Activated CD4-positive, alpha-beta T cell treated with anti-CD3 and anti-CD28 coated beads for 36 hours (primary cell): ENCODE results near the gene PRPSAP1. TPM values are rescaled to one million over a fixed set of nuclear protein-coding genes. Genes with fewer than 3 reads are reported as not detected.
A peak's percentile ranks its signal among the peaks of the same experiment; 100 is the strongest.
"Not testable (repeated sequence)": the region's sequence is repeated elsewhere in the genome, so short reads cannot be mapped to it uniquely, and the experiment has no call there.

ENCODE experiments used
- ATAC-seq: fragments of 200-7000 bp; cut with Tn5 transposase; one replicate; pipeline ENCODE4 v1.10.0; 2021; ENCODE audit warnings: mild to moderate bottlenecking, moderate library complexity
- CTCF ChIA-PET: fragments of 350-600 bp; sonication (Branson Sonifier 250); formaldehyde crosslinking; loops from one replicate; lab custom pipeline; 2021; ENCODE audit warnings: antibody characterized with exemption; lab: Charles Lee
- POLR2A ChIA-PET: fragments of 350-600 bp; sonication (Branson Sonifier 250); formaldehyde crosslinking; loops from one replicate; lab custom pipeline; 2021; ENCODE audit warnings: antibody characterized with exemption, inconsistent platforms; lab: Charles Lee
- DNase-seq: peaks from one replicate; pipeline ENCODE4 v3.0.0-alpha.2; 2020
- H3K27ac Mint-ChIP-seq: one replicate; pipeline ENCODE4 v1.8.0; 2021; ENCODE audit warnings: mixed read lengths
- H3K27me3 Mint-ChIP-seq: one replicate; pipeline ENCODE4 v1.8.0; 2021; ENCODE audit warnings: mixed read lengths
- H3K36me3 Mint-ChIP-seq: one replicate; pipeline ENCODE4 v1.8.0; 2021; ENCODE audit warnings: low read depth, mixed read lengths
- H3K4me1 Mint-ChIP-seq: one replicate; pipeline ENCODE4 v1.8.0; 2021; ENCODE audit warnings: mixed read lengths
- H3K4me3 Mint-ChIP-seq: one replicate; pipeline ENCODE4 v1.8.0; 2021; ENCODE audit warnings: mild to moderate bottlenecking, moderate library complexity, mixed read lengths
- H3K9me3 Mint-ChIP-seq: one replicate; pipeline ENCODE4 v1.8.0; 2021; ENCODE audit warnings: low read depth, mixed read lengths
- intact Hi-C, 2 experiments: fragments of 100-400 bp; cut with DNase I in 1 of 2; cut with micrococcal nuclease in 1 of 2; formaldehyde crosslinking; loops; one replicate each; pipeline versions ENCODE4 v1.14.2 to v1.15.1; 2022 to 2024; cut with DNase I, micrococcal nuclease
- total RNA-seq, 2 experiments: library from RNA; stranded (reverse); gene quantifications; one replicate each; pipeline ENCODE4 v1.2.3, GENCODE V29; 2021

The PRPSAP1 gene
- total RNA-seq, 2 experiments from 2014 or later: 26.7 to 34.9 TPM

DNA sequence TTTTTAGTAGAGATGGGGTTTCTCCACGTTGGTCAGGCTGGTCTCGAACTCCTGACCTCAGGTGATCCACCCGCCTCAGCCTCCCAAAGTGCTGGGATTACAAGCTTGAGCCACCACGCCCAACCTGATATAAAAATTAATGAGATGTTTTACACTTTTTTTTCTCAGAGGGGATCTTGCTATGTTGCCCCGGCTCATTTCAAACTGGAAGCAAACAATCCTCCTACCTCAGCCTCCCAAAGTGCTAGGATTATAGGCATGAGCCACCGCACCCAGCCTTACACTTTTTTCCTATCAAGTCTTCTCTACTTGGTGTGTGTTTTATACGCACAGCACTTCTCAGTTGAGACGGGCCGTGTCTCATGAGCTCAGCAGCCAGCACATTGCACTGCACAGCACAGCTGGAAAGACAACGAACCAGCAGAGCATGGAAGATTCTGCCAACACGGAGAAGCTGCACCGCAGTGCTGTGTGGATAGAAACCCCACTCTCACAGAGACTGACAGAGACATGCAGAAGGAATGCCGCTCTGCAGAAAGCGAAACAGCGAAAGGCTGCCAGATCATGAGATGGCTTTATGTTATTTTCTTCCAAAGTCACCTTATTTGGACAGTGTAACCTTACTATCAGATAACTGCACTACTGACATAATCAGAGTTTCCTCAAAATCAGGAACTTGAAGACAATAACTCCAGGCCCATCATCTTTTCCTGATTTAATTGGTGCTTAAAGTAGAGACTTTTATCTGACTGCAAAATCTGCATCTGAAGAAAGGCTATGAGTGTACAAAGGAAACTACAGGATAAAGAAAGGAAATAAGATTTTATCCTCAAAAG is 39.1 kb downstream of the PRPSAP1 start:
- intact Hi-C loops: no loop called here
- Mint-ChIP-seq H3K4me3 (no peak overlapping the region), H3K27ac (no peak overlapping the region), H3K9me3 (no peaks in the 10 kb centered on the region), H3K4me1 (peaks cover 7% of the 10 kb centered on the region), H3K36me3 (peaks cover 12% of the 10 kb centered on the region), H3K27me3 (no peaks in the 10 kb centered on the region)
- CTCF ChIA-PET: interaction anchor here (0.5 to 1.5 kb wide), 3 partner anchors 9 to 72 kb away, joined by 3 to 5 read pairs (median 3); no protein-coding TSS in a partner anchor
- no peak for DNase-seq
- no peak for ATAC-seq
- POLR2A ChIA-PET: no interaction called here

DNA sequence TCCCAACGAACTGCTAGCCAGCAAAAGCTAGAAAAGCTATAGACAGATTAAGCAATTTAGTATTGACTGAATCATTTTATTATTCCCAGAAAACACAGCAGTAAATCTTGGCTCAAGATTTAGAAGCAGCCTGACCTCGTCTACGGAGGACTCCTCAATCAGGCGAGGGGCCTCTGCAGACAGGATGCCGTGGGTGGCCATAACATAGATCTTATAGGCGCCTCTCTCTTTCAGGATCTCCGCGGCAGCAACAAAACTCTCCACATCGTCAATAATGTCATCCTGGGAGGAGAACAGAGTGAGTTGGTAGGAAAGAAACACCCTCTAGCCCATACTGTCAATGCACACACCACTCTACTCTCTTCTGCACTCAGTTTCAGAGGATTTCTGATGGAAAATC is 41.0 kb downstream of the PRPSAP1 start:
- ATAC-seq (no peak), DNase-seq (no peak)
- POLR2A ChIA-PET: no interaction called here
- Mint-ChIP-seq H3K27me3 (no peaks in the 10 kb centered on the region), H3K9me3 (no peaks in the 10 kb centered on the region), H3K36me3 (peaks cover 14% of the 10 kb centered on the region), H3K4me3 (no peak overlapping the region), H3K4me1 (peaks cover 7% of the 10 kb centered on the region), H3K27ac (peak overlapping the region; percentile 17)
- CTCF ChIA-PET: interaction anchor here (1.0 to 1.7 kb wide), 4 partner anchors 9 to 85 kb away, joined by 3 to 5 read pairs (median 4); no protein-coding TSS in a partner anchor
- intact Hi-C loops: no loop called here

DNA sequence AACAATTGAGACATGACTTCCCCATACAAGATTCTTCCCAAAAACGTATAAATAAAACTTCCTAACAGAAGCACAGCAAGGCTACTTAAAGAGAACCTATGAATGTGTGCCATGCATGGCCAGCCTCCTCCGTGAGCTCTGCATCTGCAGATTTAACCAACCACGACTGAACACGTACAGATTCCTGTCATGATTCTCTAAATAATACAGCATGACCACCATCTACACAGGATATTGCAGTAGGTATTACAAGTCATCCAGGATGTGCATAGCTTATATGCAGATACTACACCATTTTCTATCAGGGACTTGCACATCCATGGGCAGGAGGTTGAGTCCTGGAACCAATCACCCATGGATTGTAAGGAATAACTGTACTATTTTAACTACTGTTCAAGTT is 44.3 kb downstream of the PRPSAP1 start:
- no peaks in the 10 kb centered on the region for H3K27me3 Mint-ChIP-seq
- ATAC-seq (no peak), DNase-seq (no peak)
- ChIA-PET POLR2A (no interaction called here), CTCF (interaction anchor here (1.1 to 1.4 kb wide), 3 partner anchors 21 to 88 kb away, joined by 4 to 10 read pairs (median 4); no protein-coding TSS in a partner anchor)
- H3K9me3 Mint-ChIP-seq: no peaks in the 10 kb centered on the region
- no peak overlapping the region for H3K4me3 Mint-ChIP-seq
- intact Hi-C loops: no loop called here
- H3K27ac Mint-ChIP-seq: no peak overlapping the region
- peaks cover 14% of the 10 kb centered on the region for H3K36me3 Mint-ChIP-seq
- peaks cover 4% of the 10 kb centered on the region for H3K4me1 Mint-ChIP-seq

DNA sequence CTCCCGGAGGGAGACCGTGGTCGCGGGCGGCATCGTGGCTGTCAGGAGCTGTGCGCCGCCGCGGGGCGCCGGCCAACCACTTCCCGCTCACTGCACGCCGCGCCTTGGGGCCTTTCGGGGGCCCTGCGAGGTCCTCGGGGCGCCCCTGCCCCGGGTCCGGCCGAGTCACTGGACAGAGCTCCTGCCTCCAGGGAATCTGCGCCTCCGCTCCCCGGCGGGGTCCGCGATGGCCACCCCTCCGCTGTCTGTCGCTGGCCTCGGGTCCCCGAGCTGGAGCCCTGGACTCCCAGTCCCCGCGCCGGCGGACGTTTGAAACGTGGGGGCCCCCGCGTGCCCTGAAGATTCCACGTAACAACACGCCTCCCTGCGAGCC is 45.8 kb downstream of the PRPSAP1 start, which contains the start of gene QRICH2:
Gene QRICH2, minus strand, starts transcription at position 311 of the 373 bp plus-strand sequence. Its CDS starts 278 bp downstream, at position 33.
- ChIA-PET CTCF (interaction anchor here (0.5 to 1.9 kb wide), 5 partner anchors 22 to 100 kb away, joined by 3 to 10 read pairs (median 4); no protein-coding TSS in a partner anchor), POLR2A (no interaction called here)
- DNase-seq: no peak
- intact Hi-C loops: no loop called here
- no peaks in the 10 kb centered on the region for H3K9me3 Mint-ChIP-seq
- H3K27ac Mint-ChIP-seq: no peak within 1 kb of the TSS
- H3K36me3 Mint-ChIP-seq: peaks cover 5% of the 10 kb centered on the region
- ATAC-seq: no peak
- no peak within 1 kb of the TSS for H3K4me3 Mint-ChIP-seq
- H3K4me1 Mint-ChIP-seq: peaks cover 3% of the 10 kb centered on the region
- no peaks in the 10 kb centered on the region for H3K27me3 Mint-ChIP-seq

DNA sequence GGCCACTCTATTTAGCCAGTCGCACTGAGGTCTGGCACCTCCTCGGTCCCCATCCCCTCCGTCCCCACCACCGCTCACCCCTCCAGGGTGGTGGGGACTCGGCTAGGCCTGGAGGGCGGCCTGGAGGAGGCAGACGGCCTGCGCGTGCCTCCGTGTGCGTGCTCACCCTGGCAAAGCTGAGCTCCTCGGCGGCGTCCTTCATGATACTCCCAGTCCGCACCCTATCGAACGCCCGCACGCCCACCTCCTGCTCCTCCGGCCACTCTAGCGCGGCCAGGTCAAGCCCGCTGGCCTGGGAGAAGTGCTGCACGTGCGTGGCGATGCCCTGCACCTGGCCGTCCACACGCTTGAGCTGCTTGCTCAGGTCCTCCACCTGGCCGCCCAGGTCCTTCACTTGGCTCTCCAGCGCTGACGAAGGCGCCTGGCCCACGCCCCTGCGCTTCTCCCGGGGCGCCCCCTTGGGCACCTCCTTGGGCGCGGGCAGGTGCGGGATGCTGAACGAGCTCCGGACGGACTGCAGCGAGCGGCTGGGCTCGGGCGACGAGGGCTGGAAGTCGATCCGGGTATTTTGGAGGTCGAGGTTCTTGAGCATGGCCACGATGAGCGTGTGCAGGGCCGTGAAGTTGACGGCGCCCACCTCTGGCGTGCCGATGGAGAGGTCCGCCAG is 46.3 kb downstream of the PRPSAP1 start:
- intact Hi-C loops: no loop called here
- Mint-ChIP-seq H3K4me3 (no peak overlapping the region), H3K4me1 (no peaks in the 10 kb centered on the region), H3K27me3 (no peaks in the 10 kb centered on the region), H3K27ac (no peak overlapping the region), H3K9me3 (no peaks in the 10 kb centered on the region), H3K36me3 (peaks cover 2% of the 10 kb centered on the region)
- CTCF ChIA-PET: interaction anchor here (0.5 to 1.9 kb wide), 4 partner anchors 27 to 101 kb away, joined by 3 to 10 read pairs (median 5); no protein-coding TSS in a partner anchor
- ATAC-seq: no peak
- DNase-seq: no peak
- POLR2A ChIA-PET: no interaction called here

DNA sequence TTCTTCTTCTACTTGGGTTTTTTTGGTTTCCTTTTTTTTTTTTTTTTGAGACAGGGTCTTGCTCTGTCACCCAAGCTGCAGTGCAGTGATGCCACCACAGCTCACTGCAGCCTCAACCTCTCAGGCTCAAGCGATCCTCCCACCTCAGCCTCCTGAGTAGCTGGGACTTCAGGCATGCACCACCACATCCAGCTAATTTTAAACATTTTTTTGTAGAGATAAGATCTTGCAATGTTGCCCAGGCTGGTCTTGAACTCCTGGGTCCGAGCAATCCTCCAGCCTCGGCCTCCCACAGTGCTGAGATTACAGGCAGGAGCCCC is 48.6 kb downstream of the PRPSAP1 start:
- H3K36me3 Mint-ChIP-seq, ATAC-seq, intact Hi-C loops, H3K4me1 Mint-ChIP-seq, H3K27me3 Mint-ChIP-seq, H3K9me3 Mint-ChIP-seq, POLR2A ChIA-PET, H3K27ac Mint-ChIP-seq, DNase-seq, H3K4me3 Mint-ChIP-seq: not testable (repeated sequence)
- CTCF ChIA-PET: interaction anchor here (0.7 to 7.0 kb wide), 7 partner anchors 26 to 835 kb away, joined by 3 to 89 read pairs (median 4); no protein-coding TSS in a partner anchor

DNA sequence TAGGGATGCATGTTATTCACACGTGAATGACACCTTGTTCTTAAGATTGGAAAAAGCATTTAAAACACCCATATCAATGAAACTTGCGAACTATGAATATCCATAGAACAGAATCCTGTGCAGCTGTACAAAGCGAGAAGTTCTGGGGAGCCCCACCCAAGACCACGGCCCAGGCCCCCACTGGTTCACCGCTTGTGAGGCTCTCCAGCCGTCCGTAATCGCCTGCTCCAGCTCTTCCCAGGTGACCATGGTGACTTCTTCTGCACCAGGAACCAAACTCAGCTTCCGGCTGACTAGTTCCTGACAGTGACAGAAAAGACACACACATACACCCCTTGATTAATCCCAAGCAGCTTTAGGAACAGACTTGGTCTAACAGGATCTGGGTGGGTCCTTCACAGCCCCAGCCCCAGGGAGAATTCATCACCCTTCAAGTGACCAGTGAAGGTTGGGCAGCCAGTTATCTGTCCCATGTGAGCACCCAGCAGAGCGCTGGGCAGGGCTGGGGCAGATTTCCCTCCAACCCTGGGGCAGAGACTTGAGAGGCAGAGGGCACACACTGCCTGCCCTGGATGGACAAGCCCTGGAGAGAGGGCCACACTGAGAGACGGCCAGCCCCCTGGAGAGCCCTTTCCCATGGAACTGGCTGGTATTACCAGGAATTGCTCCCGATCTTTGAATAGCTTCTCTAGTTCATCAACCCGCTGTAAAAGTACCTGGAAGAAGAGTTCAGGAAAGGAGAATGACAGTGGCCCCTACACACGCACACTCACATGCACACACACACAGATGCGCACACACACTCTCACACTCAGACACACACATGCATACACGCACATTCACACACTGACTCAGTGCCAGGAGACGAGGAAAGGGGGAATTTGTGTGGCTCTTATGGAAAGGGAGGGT is 49.2 kb downstream of the PRPSAP1 start:
- DNase-seq: no peak
- no peaks in the 10 kb centered on the region for H3K4me1 Mint-ChIP-seq
- no peak overlapping the region for H3K27ac Mint-ChIP-seq
- H3K27me3 Mint-ChIP-seq: no peaks in the 10 kb centered on the region
- POLR2A ChIA-PET: no interaction called here
- ATAC-seq: no peak
- H3K36me3 Mint-ChIP-seq: peaks cover 2% of the 10 kb centered on the region
- CTCF ChIA-PET: interaction anchor here (0.7 to 7.0 kb wide), 16 partner anchors 8 to 296 kb away, joined by 3 to 89 read pairs (median 4); partner anchors contain the start of gene PRPSAP1
- no peaks in the 10 kb centered on the region for H3K9me3 Mint-ChIP-seq
- no peak overlapping the region for H3K4me3 Mint-ChIP-seq
- intact Hi-C loops: loop anchor here in 1 of 2 experiments (5.0 kb wide), 1 partner anchor 292 kb away; no protein-coding TSS in a partner anchor

DNA sequence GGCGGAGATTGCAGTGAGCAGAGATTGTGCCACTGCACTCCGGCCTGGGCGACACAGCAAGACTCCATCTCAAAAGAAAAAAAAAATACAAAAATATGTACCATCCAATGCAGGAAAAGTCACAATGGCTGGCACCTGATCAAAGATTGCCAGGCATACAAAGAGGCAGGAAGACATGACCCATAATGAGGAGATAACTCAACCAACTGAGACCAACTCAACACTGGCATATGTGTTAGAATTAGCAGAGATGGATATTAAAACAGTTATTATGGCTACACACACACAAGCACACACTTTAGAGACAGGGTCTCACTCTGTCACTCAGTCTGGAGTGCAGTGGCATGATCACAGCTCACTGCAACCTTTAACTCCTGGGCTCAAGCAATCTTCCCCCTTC is 56.3 kb downstream of the PRPSAP1 start:
- ATAC-seq (no peak), DNase-seq (no peak)
- no peak overlapping the region for H3K27ac Mint-ChIP-seq
- no peaks in the 10 kb centered on the region for H3K9me3 Mint-ChIP-seq
- ChIA-PET POLR2A (no interaction called here), CTCF (interaction anchor here (0.6 to 2.0 kb wide), 4 partner anchors 10 to 189 kb away, joined by 3 to 7 read pairs (median 4); no protein-coding TSS in a partner anchor)
- H3K4me3 Mint-ChIP-seq: no peak overlapping the region
- H3K4me1 Mint-ChIP-seq: no peaks in the 10 kb centered on the region
- intact Hi-C loops: loop anchor here in 1 of 2 experiments (5.0 kb wide), 1 partner anchor 175 kb away; no protein-coding TSS in a partner anchor
- no peaks in the 10 kb centered on the region for H3K27me3 Mint-ChIP-seq
- peaks cover 3% of the 10 kb centered on the region for H3K36me3 Mint-ChIP-seq

DNA sequence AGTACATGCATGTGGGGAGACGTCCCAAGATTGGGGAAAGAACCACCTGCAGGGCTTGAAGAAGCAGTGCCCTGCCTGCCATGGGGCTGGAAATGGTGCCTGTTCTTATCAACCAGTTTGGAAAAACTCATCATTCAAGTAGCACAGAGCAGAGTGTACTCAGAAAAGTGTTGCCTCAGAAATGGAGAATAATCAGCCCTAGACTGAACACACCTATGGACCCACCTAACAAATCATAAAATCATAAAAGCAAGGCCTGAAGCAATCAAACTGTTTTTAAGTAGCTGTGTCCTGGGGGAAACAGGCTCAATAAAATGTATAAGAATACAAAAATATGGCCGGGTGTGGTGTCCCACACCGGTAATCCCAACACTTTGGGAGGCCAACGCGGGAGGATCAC is 56.8 kb downstream of the PRPSAP1 start:
- POLR2A ChIA-PET: no interaction called here

DNA sequence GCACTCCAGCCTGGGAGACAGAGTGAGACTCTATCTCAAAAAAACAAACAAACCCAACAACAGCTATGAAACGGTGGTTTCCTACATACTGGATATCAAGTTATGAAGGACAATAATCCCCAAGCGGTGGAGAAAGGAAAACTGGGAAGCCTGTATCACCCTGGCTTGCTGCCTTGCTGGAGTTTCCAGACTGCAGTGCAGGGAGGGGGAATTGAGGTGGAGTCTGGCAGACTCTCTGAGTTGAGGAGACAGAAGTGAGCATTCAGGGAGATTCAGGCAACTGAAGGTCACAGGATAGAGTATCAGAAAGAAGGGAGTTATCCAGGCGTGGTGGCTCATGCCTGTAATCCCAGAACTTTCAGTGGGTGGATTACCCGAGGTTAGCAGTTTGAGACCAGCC is 57.5 kb downstream of the PRPSAP1 start:
- H3K27me3 Mint-ChIP-seq: no peaks in the 10 kb centered on the region
- no peak overlapping the region for H3K27ac Mint-ChIP-seq
- peaks cover 3% of the 10 kb centered on the region for H3K36me3 Mint-ChIP-seq
- ChIA-PET POLR2A (interaction anchor here (0.6 kb wide), 1 partner anchor 278 kb away, joined by 3 read pairs; no protein-coding TSS in a partner anchor), CTCF (interaction anchor here (0.6 to 2.4 kb wide), 3 partner anchors 8 to 232 kb away, joined by 3 to 17 read pairs (median 5); no protein-coding TSS in a partner anchor)
- intact Hi-C loops: loop anchor here in 1 of 2 experiments (5.0 kb wide), 1 partner anchor 174 kb away; no protein-coding TSS in a partner anchor
- DNase-seq: no peak
- H3K4me1 Mint-ChIP-seq: no peaks in the 10 kb centered on the region
- ATAC-seq: no peak
- H3K4me3 Mint-ChIP-seq: no peak overlapping the region
- no peaks in the 10 kb centered on the region for H3K9me3 Mint-ChIP-seq

More for the DNA sequence above, 56.8 kb downstream of the PRPSAP1 start:
- ATAC-seq (no peak), DNase-seq (no peak)
- Mint-ChIP-seq H3K36me3 (peaks cover 3% of the 10 kb centered on the region), H3K27ac (no peak overlapping the region), H3K4me3 (no peak overlapping the region), H3K4me1 (no peaks in the 10 kb centered on the region), H3K9me3 (no peaks in the 10 kb centered on the region), H3K27me3 (no peaks in the 10 kb centered on the region)
- CTCF ChIA-PET: interaction anchor here (1.2 kb wide), 1 partner anchor 9 kb away, joined by 4 read pairs; no protein-coding TSS in a partner anchor
- intact Hi-C loops: loop anchor here in 1 of 2 experiments (5.0 kb wide), 1 partner anchor 175 kb away; no protein-coding TSS in a partner anchor
